HepG2 (cell line): ENCODE data around the gene OR4M1. TPM values are rescaled to one million over a fixed set of nuclear protein-coding genes. Genes with fewer than 3 reads are reported as not detected.

Source experiments
- FOSL2 ChIP-seq: sonication (generic); formaldehyde crosslinking; IDR thresholded peaks from 2 replicates; pipeline ENCODE4 v1.4.0; 2020; ENCODE audit warnings: missing genetic modification reagents
- SP1 ChIP-seq, 2 experiments: fragments of 450-650 bp in 1 of 2; sonication (generic) in 1 of 2; formaldehyde crosslinking in 1 of 2; IDR thresholded peaks; 2 replicates each; pipeline versions ENCODE4 v1.4.0 to v1.6.1; 2016 to 2020; ENCODE audit warnings: missing genetic modification reagents in 1 of 2
- ZFX ChIP-seq: sonication (generic); formaldehyde crosslinking; IDR thresholded peaks from 2 replicates; pipeline ENCODE4 v1.4.0; 2020; ENCODE audit warnings: mild to moderate bottlenecking, low read depth, missing genetic modification reagents, moderate library complexity
- polyA plus RNA-seq, 8 experiments: library from polyadenylated mRNA; depleted of rRNA in 3 of 8; stranded (reverse) in 7 of 8; unstranded in 1 of 8; fragments of >200 nt; fragmentation: Illumina TruSeq in 4 of 8; extraction: Trizol in 4 of 8; gene quantifications; 2 replicates each; pipeline versions ENCODE4 v1.2.1 to v1.2.3, GENCODE V29; 2011 to 2016; ENCODE audit warnings: low read depth in 4 of 8, missing spikeins in 1 of 8, mixed read lengths in 1 of 8; ENCODE audit not compliant: insufficient read depth in 1 of 8
- total RNA-seq, 5 experiments: library from RNA; depleted of rRNA; stranded (reverse); fragments of >200 nt; fragmentation: Illumina TruSeq; extraction: Trizol; gene quantifications; 2 replicates each; pipeline ENCODE4 v1.2.3, GENCODE V29; 2016; ENCODE audit warnings: low read depth in 1 of 5
- TF ChIP-seq, protein P1 (sequence below): sonication (generic); formaldehyde crosslinking; IDR thresholded peaks from 2 replicates; pipeline ENCODE4 v1.5.0; 2020; ENCODE audit warnings: mild to moderate bottlenecking, missing genetic modification reagents, borderline replicate concordance
- TF ChIP-seq, protein P2 (sequence below): sonication (generic); formaldehyde crosslinking; IDR thresholded peaks from 2 replicates; pipeline ENCODE4 v1.4.0; 2020; ENCODE audit warnings: mild to moderate bottlenecking, missing genetic modification reagents

Gene OR4M1
- total and polyA plus RNA-seq, 2 of the 13 experiments (the other 11 are each of a cell fraction or from before 2014, with no cell fraction given), result not detected

DNA sequence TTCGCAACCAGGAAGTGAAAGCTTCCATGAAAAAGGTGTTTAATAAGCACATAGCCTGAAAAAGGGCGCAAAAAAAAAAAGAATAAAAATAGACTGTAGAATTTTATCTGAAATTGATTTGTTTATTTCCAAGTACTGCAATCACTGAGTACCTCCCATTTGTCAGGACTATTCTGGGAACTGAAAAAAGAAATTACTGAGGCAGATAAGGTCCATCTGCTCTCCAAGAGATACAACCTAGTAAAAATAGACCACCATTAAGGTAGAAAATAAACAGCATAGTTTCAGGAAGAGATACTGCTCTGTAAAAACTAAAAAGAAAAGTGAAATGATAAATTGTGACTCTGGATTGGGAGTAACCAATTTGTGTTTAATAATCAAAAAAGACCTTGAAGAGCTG is 55.0 kb downstream of the OR4M1 start (continued):
- TF ChIP-seq, protein P1, sequence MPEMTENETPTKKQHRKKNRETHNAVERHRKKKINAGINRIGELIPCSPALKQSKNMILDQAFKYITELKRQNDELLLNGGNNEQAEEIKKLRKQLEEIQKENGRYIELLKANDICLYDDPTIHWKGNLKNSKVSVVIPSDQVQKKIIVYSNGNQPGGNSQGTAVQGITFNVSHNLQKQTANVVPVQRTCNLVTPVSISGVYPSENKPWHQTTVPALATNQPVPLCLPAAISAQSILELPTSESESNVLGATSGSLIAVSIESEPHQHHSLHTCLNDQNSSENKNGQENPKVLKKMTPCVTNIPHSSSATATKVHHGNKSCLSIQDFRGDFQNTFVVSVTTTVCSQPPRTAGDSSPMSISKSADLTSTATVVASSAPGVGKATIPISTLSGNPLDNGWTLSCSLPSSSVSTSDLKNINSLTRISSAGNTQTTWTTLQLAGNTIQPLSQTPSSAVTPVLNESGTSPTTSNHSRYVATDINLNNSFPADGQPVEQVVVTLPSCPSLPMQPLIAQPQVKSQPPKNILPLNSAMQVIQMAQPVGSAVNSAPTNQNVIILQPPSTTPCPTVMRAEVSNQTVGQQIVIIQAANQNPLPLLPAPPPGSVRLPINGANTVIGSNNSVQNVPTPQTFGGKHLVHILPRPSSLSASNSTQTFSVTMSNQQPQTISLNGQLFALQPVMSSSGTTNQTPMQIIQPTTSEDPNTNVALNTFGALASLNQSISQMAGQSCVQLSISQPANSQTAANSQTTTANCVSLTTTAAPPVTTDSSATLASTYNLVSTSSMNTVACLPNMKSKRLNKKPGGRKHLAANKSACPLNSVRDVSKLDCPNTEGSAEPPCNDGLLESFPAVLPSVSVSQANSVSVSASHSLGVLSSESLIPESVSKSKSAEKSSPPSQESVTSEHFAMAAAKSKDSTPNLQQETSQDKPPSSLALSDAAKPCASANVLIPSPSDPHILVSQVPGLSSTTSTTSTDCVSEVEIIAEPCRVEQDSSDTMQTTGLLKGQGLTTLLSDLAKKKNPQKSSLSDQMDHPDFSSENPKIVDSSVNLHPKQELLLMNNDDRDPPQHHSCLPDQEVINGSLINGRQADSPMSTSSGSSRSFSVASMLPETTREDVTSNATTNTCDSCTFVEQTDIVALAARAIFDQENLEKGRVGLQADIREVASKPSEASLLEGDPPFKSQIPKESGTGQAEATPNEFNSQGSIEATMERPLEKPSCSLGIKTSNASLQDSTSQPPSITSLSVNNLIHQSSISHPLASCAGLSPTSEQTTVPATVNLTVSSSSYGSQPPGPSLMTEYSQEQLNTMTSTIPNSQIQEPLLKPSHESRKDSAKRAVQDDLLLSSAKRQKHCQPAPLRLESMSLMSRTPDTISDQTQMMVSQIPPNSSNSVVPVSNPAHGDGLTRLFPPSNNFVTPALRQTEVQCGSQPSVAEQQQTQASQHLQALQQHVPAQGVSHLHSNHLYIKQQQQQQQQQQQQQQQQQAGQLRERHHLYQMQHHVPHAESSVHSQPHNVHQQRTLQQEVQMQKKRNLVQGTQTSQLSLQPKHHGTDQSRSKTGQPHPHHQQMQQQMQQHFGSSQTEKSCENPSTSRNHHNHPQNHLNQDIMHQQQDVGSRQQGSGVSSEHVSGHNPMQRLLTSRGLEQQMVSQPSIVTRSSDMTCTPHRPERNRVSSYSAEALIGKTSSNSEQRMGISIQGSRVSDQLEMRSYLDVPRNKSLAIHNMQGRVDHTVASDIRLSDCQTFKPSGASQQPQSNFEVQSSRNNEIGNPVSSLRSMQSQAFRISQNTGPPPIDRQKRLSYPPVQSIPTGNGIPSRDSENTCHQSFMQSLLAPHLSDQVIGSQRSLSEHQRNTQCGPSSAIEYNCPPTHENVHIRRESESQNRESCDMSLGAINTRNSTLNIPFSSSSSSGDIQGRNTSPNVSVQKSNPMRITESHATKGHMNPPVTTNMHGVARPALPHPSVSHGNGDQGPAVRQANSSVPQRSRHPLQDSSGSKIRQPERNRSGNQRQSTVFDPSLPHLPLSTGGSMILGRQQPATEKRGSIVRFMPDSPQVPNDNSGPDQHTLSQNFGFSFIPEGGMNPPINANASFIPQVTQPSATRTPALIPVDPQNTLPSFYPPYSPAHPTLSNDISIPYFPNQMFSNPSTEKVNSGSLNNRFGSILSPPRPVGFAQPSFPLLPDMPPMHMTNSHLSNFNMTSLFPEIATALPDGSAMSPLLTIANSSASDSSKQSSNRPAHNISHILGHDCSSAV, result no peak
- TF ChIP-seq ZFX (CRISPR knock-in tag), result no peak
- TF ChIP-seq, protein P2, sequence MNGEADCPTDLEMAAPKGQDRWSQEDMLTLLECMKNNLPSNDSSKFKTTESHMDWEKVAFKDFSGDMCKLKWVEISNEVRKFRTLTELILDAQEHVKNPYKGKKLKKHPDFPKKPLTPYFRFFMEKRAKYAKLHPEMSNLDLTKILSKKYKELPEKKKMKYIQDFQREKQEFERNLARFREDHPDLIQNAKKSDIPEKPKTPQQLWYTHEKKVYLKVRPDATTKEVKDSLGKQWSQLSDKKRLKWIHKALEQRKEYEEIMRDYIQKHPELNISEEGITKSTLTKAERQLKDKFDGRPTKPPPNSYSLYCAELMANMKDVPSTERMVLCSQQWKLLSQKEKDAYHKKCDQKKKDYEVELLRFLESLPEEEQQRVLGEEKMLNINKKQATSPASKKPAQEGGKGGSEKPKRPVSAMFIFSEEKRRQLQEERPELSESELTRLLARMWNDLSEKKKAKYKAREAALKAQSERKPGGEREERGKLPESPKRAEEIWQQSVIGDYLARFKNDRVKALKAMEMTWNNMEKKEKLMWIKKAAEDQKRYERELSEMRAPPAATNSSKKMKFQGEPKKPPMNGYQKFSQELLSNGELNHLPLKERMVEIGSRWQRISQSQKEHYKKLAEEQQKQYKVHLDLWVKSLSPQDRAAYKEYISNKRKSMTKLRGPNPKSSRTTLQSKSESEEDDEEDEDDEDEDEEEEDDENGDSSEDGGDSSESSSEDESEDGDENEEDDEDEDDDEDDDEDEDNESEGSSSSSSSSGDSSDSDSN (CRISPR knock-in tag), result no peak
- TF ChIP-seq SP1 (IDR thresholded peaks at IDR 0.05), result no peak
- no peak for TF ChIP-seq SP1 (CRISPR knock-in tag; IDR thresholded peaks at IDR 0.05)
- TF ChIP-seq FOSL2 (CRISPR knock-in tag), result no peak
- TF ChIP-seq, all 625 proteins: peak for 0

Other genes starting within 250 kb of the OR4M1 start
- not detected in 2 replicates for gene OR11H2, start 59.6 kb upstream of the OR4M1 start, total RNA-seq (2016; rRNA removed; fragmentation: Illumina TruSeq; extraction: Trizol)
- not detected in 2 replicates for gene OR11H2, start 59.6 kb upstream of the OR4M1 start, polyA plus RNA-seq (2011; rRNA removed)
- gene OR4Q3, start 29.9 kb upstream of the OR4M1 start, total RNA-seq (2016; rRNA removed; fragmentation: Illumina TruSeq; extraction: Trizol), result not detected in 2 replicates
- gene OR4Q3, start 29.9 kb upstream of the OR4M1 start, polyA plus RNA-seq (2011; rRNA removed), result not detected in 2 replicates
- gene OR4N2, start 30.3 kb downstream of the OR4M1 start, total RNA-seq (2016; rRNA removed; fragmentation: Illumina TruSeq; extraction: Trizol), result not detected in 2 replicates
- not detected in 2 replicates for gene OR4N2, start 30.3 kb downstream of the OR4M1 start, polyA plus RNA-seq (2011; rRNA removed)
- not detected in 2 replicates for gene OR4K2, start 101.6 kb downstream of the OR4M1 start, total RNA-seq (2016; rRNA removed; fragmentation: Illumina TruSeq; extraction: Trizol)
- not detected in 2 replicates for gene OR4K2, start 101.6 kb downstream of the OR4M1 start, polyA plus RNA-seq (2011; rRNA removed)
- gene OR4K5, start 147.1 kb downstream of the OR4M1 start, total RNA-seq (2016; rRNA removed; fragmentation: Illumina TruSeq; extraction: Trizol), result not detected in 2 replicates
- gene OR4K5, start 147.1 kb downstream of the OR4M1 start, polyA plus RNA-seq (2011; rRNA removed), result not detected in 2 replicates
- not detected in 2 replicates for gene OR4K1, start 157.4 kb downstream of the OR4M1 start, total RNA-seq (2016; rRNA removed; fragmentation: Illumina TruSeq; extraction: Trizol)
- gene OR4K1, start 157.4 kb downstream of the OR4M1 start, polyA plus RNA-seq (2011; rRNA removed), result not detected in 2 replicates
- not detected in 2 replicates for gene OR4K15, start 202.1 kb downstream of the OR4M1 start, total RNA-seq (2016; rRNA removed; fragmentation: Illumina TruSeq; extraction: Trizol)
- gene OR4K15, start 202.1 kb downstream of the OR4M1 start, polyA plus RNA-seq (2011; rRNA removed), result not detected in 2 replicates
- not detected in 2 replicates for gene OR4Q2, start 228.7 kb downstream of the OR4M1 start, total RNA-seq (2016; rRNA removed; fragmentation: Illumina TruSeq; extraction: Trizol)
- gene OR4Q2, start 228.7 kb downstream of the OR4M1 start, polyA plus RNA-seq (2011; rRNA removed), result not detected in 2 replicates
- gene OR4K14, start 245.8 kb downstream of the OR4M1 start, total RNA-seq (2016; rRNA removed; fragmentation: Illumina TruSeq; extraction: Trizol), result not detected in 2 replicates
- not detected in 2 replicates for gene OR4K14, start 245.8 kb downstream of the OR4M1 start, polyA plus RNA-seq (2011; rRNA removed)